ENCODE measurements around the gene MAPKBP1.

DNA sequence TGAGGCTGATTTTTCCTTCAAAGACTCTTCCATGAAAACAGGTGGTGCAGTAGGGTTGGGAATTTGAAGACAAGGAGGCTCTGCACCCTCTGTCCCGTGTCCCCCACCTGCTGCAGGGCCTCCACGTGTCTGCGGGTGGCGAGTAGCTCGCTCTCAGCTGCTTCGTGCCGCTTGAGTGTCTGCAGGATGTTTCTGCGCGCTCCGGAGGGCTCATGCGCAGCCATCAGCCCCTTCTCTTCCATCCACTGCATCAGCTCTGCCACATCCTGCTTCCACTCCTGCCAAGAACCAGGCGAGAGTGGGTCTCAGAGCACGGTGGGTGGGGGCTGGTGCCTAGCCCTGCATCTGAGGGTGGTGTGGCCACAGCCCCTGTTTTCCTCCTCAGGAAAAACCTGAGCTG lies 101.7 kb downstream of the MAPKBP1 start:
- TF ChIP-seq, protein P1, sequence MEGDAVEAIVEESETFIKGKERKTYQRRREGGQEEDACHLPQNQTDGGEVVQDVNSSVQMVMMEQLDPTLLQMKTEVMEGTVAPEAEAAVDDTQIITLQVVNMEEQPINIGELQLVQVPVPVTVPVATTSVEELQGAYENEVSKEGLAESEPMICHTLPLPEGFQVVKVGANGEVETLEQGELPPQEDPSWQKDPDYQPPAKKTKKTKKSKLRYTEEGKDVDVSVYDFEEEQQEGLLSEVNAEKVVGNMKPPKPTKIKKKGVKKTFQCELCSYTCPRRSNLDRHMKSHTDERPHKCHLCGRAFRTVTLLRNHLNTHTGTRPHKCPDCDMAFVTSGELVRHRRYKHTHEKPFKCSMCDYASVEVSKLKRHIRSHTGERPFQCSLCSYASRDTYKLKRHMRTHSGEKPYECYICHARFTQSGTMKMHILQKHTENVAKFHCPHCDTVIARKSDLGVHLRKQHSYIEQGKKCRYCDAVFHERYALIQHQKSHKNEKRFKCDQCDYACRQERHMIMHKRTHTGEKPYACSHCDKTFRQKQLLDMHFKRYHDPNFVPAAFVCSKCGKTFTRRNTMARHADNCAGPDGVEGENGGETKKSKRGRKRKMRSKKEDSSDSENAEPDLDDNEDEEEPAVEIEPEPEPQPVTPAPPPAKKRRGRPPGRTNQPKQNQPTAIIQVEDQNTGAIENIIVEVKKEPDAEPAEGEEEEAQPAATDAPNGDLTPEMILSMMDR (IDR thresholded peaks at IDR 0.05): no peak
- TF ChIP-seq POLR2A (IDR thresholded peaks at IDR 0.05): no peak
